A673 (cell line): ENCODE results near the gene GPD2. TPM values are rescaled to one million over a fixed set of nuclear protein-coding genes. Genes with fewer than 3 reads are reported as not detected.

Experiments used
- BruUV-seq: library from RNA; stranded (reverse); fragments of 400-500 nt; replicated peaks from 2 replicates; lab custom pipeline; 2021; lab: Mats Ljungman, UMichigan
- CTCF ChIA-PET: fragments of 300-600 bp; sonication (Branson Sonifier 250); formaldehyde crosslinking; loops from one replicate; lab custom pipeline; 2022; ENCODE audit warnings: antibody characterized with exemption; lab: Charles Lee
- POLR2A ChIA-PET: fragments of 300-600 bp; sonication (Branson Sonifier 250); formaldehyde crosslinking; loops from one replicate; lab custom pipeline; 2022; ENCODE audit warnings: antibody characterized with exemption; ENCODE audit not compliant: low non-redundant PET; lab: Charles Lee
- DNase-seq: peaks from one replicate; pipeline ENCODE4 v3.0.0-alpha.2; 2015; ENCODE audit warnings: low spot score
- H3K27ac ChIP-seq: fragments of 200-600 bp; sonication (generic); 2 replicates; pipeline ENCODE4 v1.5.1; 2016; ENCODE audit warnings: mixed run types, low read depth, mild to moderate bottlenecking, mixed read lengths, antibody characterized with exemption, low read length; ENCODE audit not compliant: poor library complexity, severe bottlenecking
- H3K27me3 ChIP-seq: fragments of 200-600 bp; sonication (generic); replicated peaks from 2 replicates; pipeline ENCODE4 v1.6.1; 2017; ENCODE audit warnings: mixed run types, low read depth, mild to moderate bottlenecking, mixed read lengths, antibody characterized with exemption, low read length; ENCODE audit not compliant: insufficient read depth, poor library complexity
- H3K36me3 ChIP-seq: fragments of 200-600 bp; sonication (generic); 2 replicates; pipeline ENCODE4 v1.6.1; 2016; ENCODE audit warnings: mixed run types, mild to moderate bottlenecking, mixed read lengths, antibody characterized with exemption, low read length; ENCODE audit not compliant: insufficient read depth, poor library complexity, severe bottlenecking
- H3K4me1 ChIP-seq: fragments of 200-600 bp; sonication (generic); 2 replicates; pipeline ENCODE4 v1.6.1; 2017; ENCODE audit warnings: mixed run types, mild to moderate bottlenecking, mixed read lengths, antibody characterized with exemption, low read length; ENCODE audit not compliant: insufficient read depth, poor library complexity, severe bottlenecking
- H3K4me3 ChIP-seq: fragments of 200-600 bp; sonication (generic); 2 replicates; pipeline ENCODE4 v1.5.1; 2016; ENCODE audit warnings: low read depth, mixed run types, mild to moderate bottlenecking, mixed read lengths, low read length; ENCODE audit not compliant: poor library complexity, severe bottlenecking
- H3K9me3 ChIP-seq: fragments of 200-600 bp; sonication (generic); 2 replicates; pipeline ENCODE4 v1.6.1; 2016; ENCODE audit warnings: mixed run types, low read depth, mild to moderate bottlenecking, mixed read lengths, antibody characterized with exemption, low read length; ENCODE audit not compliant: poor library complexity, severe bottlenecking
- CTCF ChIP-seq: fragments of 300-800, 200-600 bp; sonication (generic); conservative IDR thresholded peaks from 2 replicates; pipeline ENCODE4 v1.5.1; 2017; ENCODE audit warnings: low read depth, mild to moderate bottlenecking, antibody characterized with exemption, low read length, moderate library complexity, mixed read lengths
- EZH2 ChIP-seq: fragments of 200-600 bp; sonication (generic); IDR thresholded peaks from 2 replicates; pipeline ENCODE4 v1.6.1; 2017; ENCODE audit warnings: borderline replicate concordance, low read depth, mild to moderate bottlenecking, mixed read lengths, antibody characterized with exemption, low read length; ENCODE audit not compliant: poor library complexity, severe bottlenecking
- intact Hi-C: fragments of 100-400 bp; cut with micrococcal nuclease; formaldehyde crosslinking; loops from one replicate; pipeline ENCODE4 v1.10.0; 2022; ENCODE audit not compliant: unreplicated experiment
- total RNA-seq: library from RNA; stranded (reverse); gene quantifications from 2 replicates; pipeline ENCODE4 v1.2.3, GENCODE V29; 2021

GPD2 gene
- total RNA-seq, 1 experiment from 2014 or later: 39.4 TPM

GRCh38 chr2:156447761-156448160 lies 11.6 kb downstream of the GPD2 start:
- ChIA-PET CTCF (no interaction called here), POLR2A (no interaction called here)
- no peak overlapping the region for H3K4me3 ChIP-seq
- TF ChIP-seq CTCF (no peak), EZH2 (no peak)
- H3K36me3 ChIP-seq: no peaks in the 10 kb centered on the region
- H3K9me3 ChIP-seq: no peaks in the 10 kb centered on the region
- H3K27ac ChIP-seq: no peak overlapping the region
- H3K27me3 ChIP-seq: no peaks in the 10 kb centered on the region
- BruUV-seq: no TSS peak
- DNase-seq: no peak
- intact Hi-C loops: no loop called here
- no peaks in the 10 kb centered on the region for H3K4me1 ChIP-seq

- Histone ChIP-seq H3K4me1 (no peaks in the 10 kb centered on the region), H3K9me3 (no peaks in the 10 kb centered on the region), H3K4me3 (no peak overlapping the region), H3K36me3 (no peaks in the 10 kb centered on the region), H3K27ac (no peak overlapping the region), H3K27me3 (no peaks in the 10 kb centered on the region)
- DNase-seq: no peak
- CTCF ChIA-PET: no interaction called here
- intact Hi-C loops: no loop called here
- BruUV-seq: no TSS peak
- TF ChIP-seq EZH2 (no peak), CTCF (no peak)
- POLR2A ChIA-PET: no interaction called here
Observed at GRCh38 chr2:156448766-156449165, 12.6 kb downstream of the GPD2 start.

GRCh38 chr2:156452971-156453370 lies 16.8 kb downstream of the GPD2 start:
- ChIA-PET POLR2A (no interaction called here), CTCF (no interaction called here)
- Histone ChIP-seq H3K9me3 (no peaks in the 10 kb centered on the region), H3K4me3 (no peak overlapping the region), H3K36me3 (no peaks in the 10 kb centered on the region), H3K27me3 (no peaks in the 10 kb centered on the region), H3K4me1 (peaks cover 3% of the 10 kb centered on the region), H3K27ac (no peak overlapping the region)
- no peak for DNase-seq
- intact Hi-C loops: no loop called here
- no peak for TF ChIP-seq EZH2
- no peak for TF ChIP-seq CTCF
- no TSS peak for BruUV-seq
